Natural killer cell treated with Interleukin-12 subunit alpha and Interleukin-12 subunit beta and Interleukin-15 and Interleukin-18, amount 100 ng/mL, for 72 hours (primary cell): ENCODE measurements around the gene PKP1. TPM values are rescaled to one million over a fixed set of nuclear protein-coding genes. Genes with fewer than 3 reads are reported as not detected.
"Not testable (repeated sequence)": the region's sequence is repeated elsewhere in the genome, so short reads cannot be mapped to it uniquely, and the experiment has no call there.

Experiments used
- ATAC-seq, 2 donors: fragments of 150-1000 bp; cut with Tn5 transposase in 1 of 2; sonication (Bioruptor Pico), chemical (Tn5 transposase) in 1 of 2; 2 replicates each; pipeline ENCODE4 v1.10.0; 2021
- DNase-seq: peaks from one replicate; pipeline ENCODE4 v3.0.0; 2022; ENCODE audit warnings: low spot score
- H3K27ac Mint-ChIP-seq, 2 donors: 1 replicate in 1 of 2; 2 replicates in 1 of 2; pipeline ENCODE4 v1.8.0; 2022; ENCODE audit warnings: mixed read lengths in 2 of 2, mild to moderate bottlenecking in 1 of 2, moderate library complexity in 1 of 2
- H3K27me3 Mint-ChIP-seq, 2 donors: 1 replicate in 1 of 2; 2 replicates in 1 of 2; pipeline ENCODE4 v1.8.0; 2022; ENCODE audit warnings: mixed read lengths in 2 of 2
- H3K36me3 Mint-ChIP-seq: one replicate; pipeline ENCODE4 v1.8.0; 2022; ENCODE audit warnings: mixed read lengths
- H3K4me1 Mint-ChIP-seq, 2 donors: 1 replicate in 1 of 2; 2 replicates in 1 of 2; pipeline ENCODE4 v1.8.0; 2022; ENCODE audit warnings: low read depth in 2 of 2, mixed read lengths in 2 of 2, mild to moderate bottlenecking in 1 of 2
- H3K4me3 Mint-ChIP-seq: one replicate; pipeline ENCODE4 v1.8.0; 2022; ENCODE audit warnings: mixed read lengths
- H3K9me3 Mint-ChIP-seq: 2 replicates; pipeline ENCODE4 v1.8.0; 2022; ENCODE audit warnings: mixed read lengths
- total RNA-seq, 2 donors: library from RNA; stranded (reverse); gene quantifications; one replicate each; pipeline ENCODE4 v1.2.3, GENCODE V29; 2022

The PKP1 gene
- total RNA-seq = not detected

GRCh38 chr1:201282931-201283829 lies at the start of gene PKP1:
Gene PKP1, plus strand, starts transcription at chr1:201283506. Its CDS starts 197 bp downstream, at chr1:201283703.
- DNase-seq (no peak), ATAC-seq (peak; percentile 29 to 71)
- Mint-ChIP-seq H3K9me3 (no peaks in the 10 kb centered on the region), H3K36me3 (no peaks in the 10 kb centered on the region), H3K27ac (no peak within 1 kb of the TSS), H3K4me3 (no peak within 1 kb of the TSS), H3K4me1 (peaks cover 0 to 3% of the 10 kb centered on the region in 2 donors), H3K27me3 (peaks cover 31 to 42% of the 10 kb centered on the region in 2 donors)

- H3K4me3 Mint-ChIP-seq, H3K4me1 Mint-ChIP-seq, H3K27ac Mint-ChIP-seq, DNase-seq, H3K36me3 Mint-ChIP-seq, H3K9me3 Mint-ChIP-seq, ATAC-seq: not testable (repeated sequence)
- H3K27me3 Mint-ChIP-seq = peaks cover 32 to 48% of the 10 kb centered on the region in 2 donors
These were observed 43.7 kb upstream of the PKP1 start for GRCh38 chr1:201239646-201240045.

GRCh38 chr1:201240171-201240570 lies 43.1 kb upstream of the PKP1 start:
- DNase-seq (no peak), ATAC-seq (no peak)
- H3K4me1 Mint-ChIP-seq = no peaks in the 10 kb centered on the region
- no peaks in the 10 kb centered on the region for H3K36me3 Mint-ChIP-seq
- H3K4me3 Mint-ChIP-seq = no peak overlapping the region
- no peaks in the 10 kb centered on the region for H3K9me3 Mint-ChIP-seq
- H3K27ac Mint-ChIP-seq = no peak overlapping the region
- H3K27me3 Mint-ChIP-seq = peaks cover 36 to 53% of the 10 kb centered on the region in 2 donors

GRCh38 chr1:201241736-201242135 lies 41.6 kb upstream of the PKP1 start:
- no peak for DNase-seq
- Mint-ChIP-seq H3K9me3 (no peaks in the 10 kb centered on the region), H3K27me3 (peaks cover 43 to 61% of the 10 kb centered on the region in 2 donors), H3K27ac (no peak overlapping the region), H3K4me3 (no peak overlapping the region), H3K36me3 (no peaks in the 10 kb centered on the region), H3K4me1 (no peaks in the 10 kb centered on the region)
- no peak for ATAC-seq

GRCh38 chr1:201245082-201245481 lies 38.2 kb upstream of the PKP1 start:
- ATAC-seq (no peak), DNase-seq (no peak)
- no peaks in the 10 kb centered on the region for H3K4me1 Mint-ChIP-seq
- H3K4me3 Mint-ChIP-seq = no peak overlapping the region
- H3K27me3 Mint-ChIP-seq = peaks cover 32 to 50% of the 10 kb centered on the region in 2 donors
- no peaks in the 10 kb centered on the region for H3K9me3 Mint-ChIP-seq
- no peaks in the 10 kb centered on the region for H3K36me3 Mint-ChIP-seq
- H3K27ac Mint-ChIP-seq = no peak overlapping the region

GRCh38 chr1:201248721-201249559 lies 34.4 kb upstream of the PKP1 start:
- DNase-seq = no peak
- Mint-ChIP-seq H3K9me3 (no peaks in the 10 kb centered on the region), H3K36me3 (no peaks in the 10 kb centered on the region), H3K27ac (no peak overlapping the region), H3K4me3 (no peak overlapping the region), H3K4me1 (no peaks in the 10 kb centered on the region), H3K27me3 (peaks cover 11 to 19% of the 10 kb centered on the region in 2 donors)
- no peak for ATAC-seq

- Mint-ChIP-seq H3K4me1 (no peaks in the 10 kb centered on the region), H3K4me3 (no peak overlapping the region), H3K27ac (no peak overlapping the region), H3K27me3 (peaks cover 5% of the 10 kb centered on the region in 2 donors), H3K9me3 (no peaks in the 10 kb centered on the region), H3K36me3 (no peaks in the 10 kb centered on the region)
- DNase-seq = no peak
- peak; percentile 25 to 49 for ATAC-seq
These were observed 32.8 kb upstream of the PKP1 start for GRCh38 chr1:201250326-201251011.

GRCh38 chr1:201251411-201251810 lies 31.9 kb upstream of the PKP1 start:
- DNase-seq = no peak
- H3K36me3 Mint-ChIP-seq = no peaks in the 10 kb centered on the region
- H3K4me3 Mint-ChIP-seq = no peak overlapping the region
- no peak for ATAC-seq
- no peak overlapping the region for H3K27ac Mint-ChIP-seq
- peaks cover 0 to 2% of the 10 kb centered on the region in 2 donors for H3K27me3 Mint-ChIP-seq
- H3K9me3 Mint-ChIP-seq = no peaks in the 10 kb centered on the region
- no peaks in the 10 kb centered on the region for H3K4me1 Mint-ChIP-seq

GRCh38 chr1:201251851-201252430 lies 31.4 kb upstream of the PKP1 start:
- no peak for DNase-seq
- Mint-ChIP-seq H3K27ac (no peak overlapping the region), H3K4me1 (no peaks in the 10 kb centered on the region), H3K4me3 (no peak overlapping the region), H3K36me3 (no peaks in the 10 kb centered on the region), H3K9me3 (no peaks in the 10 kb centered on the region), H3K27me3 (no peaks in the 10 kb centered on the region)
- ATAC-seq = no peak

GRCh38 chr1:201252944-201253371 lies 30.3 kb upstream of the PKP1 start:
- Mint-ChIP-seq H3K27me3 (no peaks in the 10 kb centered on the region), H3K27ac (no peak overlapping the region), H3K9me3 (no peaks in the 10 kb centered on the region), H3K4me3 (no peak overlapping the region), H3K36me3 (no peaks in the 10 kb centered on the region), H3K4me1 (no peaks in the 10 kb centered on the region)
- ATAC-seq (no peak), DNase-seq (no peak)

- DNase-seq = no peak
These were observed 29.9 kb upstream of the PKP1 start for GRCh38 chr1:201253411-201253810.

GRCh38 chr1:201253906-201254624 lies 29.2 kb upstream of the PKP1 start:
- H3K4me1 Mint-ChIP-seq = no peaks in the 10 kb centered on the region
- no peaks in the 10 kb centered on the region for H3K36me3 Mint-ChIP-seq
- H3K9me3 Mint-ChIP-seq = no peaks in the 10 kb centered on the region
- H3K27me3 Mint-ChIP-seq = no peaks in the 10 kb centered on the region
- H3K27ac Mint-ChIP-seq = no peak overlapping the region
- H3K4me3 Mint-ChIP-seq = no peak overlapping the region
- ATAC-seq (no peak), DNase-seq (no peak)

More at GRCh38 chr1:201253411-201253810, 29.9 kb upstream of the PKP1 start:
- H3K36me3 Mint-ChIP-seq = no peaks in the 10 kb centered on the region
- no peak overlapping the region for H3K27ac Mint-ChIP-seq
- H3K9me3 Mint-ChIP-seq = no peaks in the 10 kb centered on the region
- H3K27me3 Mint-ChIP-seq = no peaks in the 10 kb centered on the region
- no peaks in the 10 kb centered on the region for H3K4me1 Mint-ChIP-seq
- H3K4me3 Mint-ChIP-seq = no peak overlapping the region
- ATAC-seq = no peak
